Measurements from ENCODE around the gene RETREG1.
"Not testable (repeated sequence)": the region's sequence is repeated elsewhere in the genome, so short reads cannot be mapped to it uniquely, and the experiment has no call there.

The RETREG1 gene

GRCh38 chr5:16477541-16477940, 139.3 kb downstream of the RETREG1 start:
- no peak for TF ChIP-seq CTCF (IDR thresholded peaks at IDR 0.05; ENCODE audit: insufficient read depth, low read depth, low read length, missing control alignments)
- no peak overlapping the region for H3K4me3 ChIP-seq (ENCODE audit: low read length)
- no peak for DNase-seq (ENCODE audit: low read depth)

- DNase-seq (ENCODE audit: low read depth) = not testable (repeated sequence)
These were observed 140.4 kb downstream of the RETREG1 start for GRCh38 chr5:16476417-16476816.

DNA sequence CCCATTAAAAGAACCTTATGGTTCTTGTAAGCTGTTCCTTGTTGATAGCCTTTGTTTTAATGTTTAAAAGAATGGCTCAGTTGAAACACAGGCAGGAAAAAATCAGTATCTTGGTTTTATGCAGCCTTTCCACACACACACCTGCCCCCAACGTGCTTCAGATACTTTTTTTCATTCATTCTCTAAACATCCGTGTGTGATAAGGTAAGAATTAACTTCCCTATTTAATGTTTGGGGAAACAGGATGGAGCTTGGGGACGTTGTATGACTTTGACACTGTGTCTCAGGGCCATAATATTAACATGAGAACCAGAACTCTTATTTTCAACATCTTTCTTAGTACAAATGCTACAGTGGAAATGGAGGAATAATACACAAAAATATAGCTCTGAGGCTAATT, 145.4 kb downstream of the RETREG1 start:
- no peak overlapping the region for H3K4me3 ChIP-seq (ENCODE audit: low read length)
- no peak for DNase-seq (ENCODE audit: low read depth)
- no peak for TF ChIP-seq CTCF (IDR thresholded peaks at IDR 0.05; ENCODE audit: insufficient read depth, low read depth, low read length, missing control alignments)

More at GRCh38 chr5:16476417-16476816, 140.4 kb downstream of the RETREG1 start:
- not testable (repeated sequence) for H3K4me3 ChIP-seq (ENCODE audit: low read length)

GRCh38 chr5:16467363-16468219, 149.2 kb downstream of the RETREG1 start:
- H3K4me3 ChIP-seq (ENCODE audit: low read length) = no peak overlapping the region
- DNase-seq (ENCODE audit: low read depth) = peak; percentile 81
- no peak for TF ChIP-seq CTCF (IDR thresholded peaks at IDR 0.05; ENCODE audit: insufficient read depth, low read depth, low read length, missing control alignments)

GRCh38 chr5:16465544-16466432, 151.0 kb downstream of the RETREG1 start, which contains the start of gene ZNF622:
TSS of gene ZNF622 (minus strand) at chr5:16465800. CDS start at chr5:16465665, 135 bp downstream.
- DNase-seq (ENCODE audit: low read depth) = peak; percentile 95
- H3K4me3 ChIP-seq (ENCODE audit: low read length) = peak within 1 kb of the TSS; percentile 87
- TF ChIP-seq CTCF (IDR thresholded peaks at IDR 0.05; ENCODE audit: insufficient read depth, low read depth, low read length, missing control alignments) = no peak

GRCh38 chr5:16464664-16465543, 151.9 kb downstream of the RETREG1 start:
- peak; percentile 24 for TF ChIP-seq CTCF (IDR thresholded peaks at IDR 0.05; ENCODE audit: insufficient read depth, low read depth, low read length, missing control alignments)
- no peak for DNase-seq (ENCODE audit: low read depth)

More at GRCh38 chr5:16464664-16465543, 151.9 kb downstream of the RETREG1 start:
- H3K4me3 ChIP-seq (ENCODE audit: low read length) = peak overlapping the region; percentile 87

Data from epithelial cell of esophagus (primary cell).